Measurements from ENCODE around the gene HOMER1. TPM values are rescaled to one million over a fixed set of nuclear protein-coding genes. Genes with fewer than 3 reads are reported as not detected.

The HOMER1 gene
- total and polyA plus RNA-seq, 2 of the 13 experiments (the other 11 are each of a cell fraction or from before 2014, with no cell fraction given), result 5.3 to 24.8 TPM

DNA sequence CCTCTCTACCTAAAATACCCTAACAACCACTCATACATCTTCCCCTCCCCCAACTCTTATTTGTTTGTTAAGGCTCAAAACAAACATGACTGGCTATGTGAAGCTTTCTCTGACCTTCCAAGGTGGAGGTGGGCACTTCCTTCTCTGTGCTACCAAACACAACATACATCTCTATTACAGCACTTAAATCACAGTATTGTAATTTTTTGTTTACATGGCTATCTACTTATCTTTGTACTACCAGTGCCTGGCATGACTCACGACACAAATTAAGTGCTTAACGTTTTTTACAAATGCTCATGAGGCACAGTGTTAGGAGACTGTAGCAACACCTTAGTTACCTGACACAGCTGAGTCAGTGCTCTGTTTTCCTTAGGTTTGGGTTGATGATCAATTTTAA is 18.6 kb downstream of the HOMER1 start (continued):
- TF ChIP-seq, protein P1, sequence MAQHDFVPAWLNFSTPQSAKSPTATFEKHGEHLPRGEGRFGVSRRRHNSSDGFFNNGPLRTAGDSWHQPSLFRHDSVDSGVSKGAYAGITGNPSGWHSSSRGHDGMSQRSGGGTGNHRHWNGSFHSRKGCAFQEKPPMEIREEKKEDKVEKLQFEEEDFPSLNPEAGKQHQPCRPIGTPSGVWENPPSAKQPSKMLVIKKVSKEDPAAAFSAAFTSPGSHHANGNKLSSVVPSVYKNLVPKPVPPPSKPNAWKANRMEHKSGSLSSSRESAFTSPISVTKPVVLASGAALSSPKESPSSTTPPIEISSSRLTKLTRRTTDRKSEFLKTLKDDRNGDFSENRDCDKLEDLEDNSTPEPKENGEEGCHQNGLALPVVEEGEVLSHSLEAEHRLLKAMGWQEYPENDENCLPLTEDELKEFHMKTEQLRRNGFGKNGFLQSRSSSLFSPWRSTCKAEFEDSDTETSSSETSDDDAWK (CRISPR knock-in tag; IDR thresholded peaks at IDR 0.05), result no peak
- TF ChIP-seq RORA (CRISPR knock-in tag; IDR thresholded peaks at IDR 0.05), result no peak
- TF ChIP-seq FOXA3 (CRISPR knock-in tag; IDR thresholded peaks at IDR 0.05), result peak; percentile 37; the same call in 1 of the 2 replicates
- no peak for TF ChIP-seq EZH2 (conservative IDR thresholded peaks at IDR 0.05; ENCODE audit: low read depth, low read length)
- TF ChIP-seq ARID2 (CRISPR knock-in tag; IDR thresholded peaks at IDR 0.05; ENCODE audit: borderline replicate concordance), result no peak

DNA sequence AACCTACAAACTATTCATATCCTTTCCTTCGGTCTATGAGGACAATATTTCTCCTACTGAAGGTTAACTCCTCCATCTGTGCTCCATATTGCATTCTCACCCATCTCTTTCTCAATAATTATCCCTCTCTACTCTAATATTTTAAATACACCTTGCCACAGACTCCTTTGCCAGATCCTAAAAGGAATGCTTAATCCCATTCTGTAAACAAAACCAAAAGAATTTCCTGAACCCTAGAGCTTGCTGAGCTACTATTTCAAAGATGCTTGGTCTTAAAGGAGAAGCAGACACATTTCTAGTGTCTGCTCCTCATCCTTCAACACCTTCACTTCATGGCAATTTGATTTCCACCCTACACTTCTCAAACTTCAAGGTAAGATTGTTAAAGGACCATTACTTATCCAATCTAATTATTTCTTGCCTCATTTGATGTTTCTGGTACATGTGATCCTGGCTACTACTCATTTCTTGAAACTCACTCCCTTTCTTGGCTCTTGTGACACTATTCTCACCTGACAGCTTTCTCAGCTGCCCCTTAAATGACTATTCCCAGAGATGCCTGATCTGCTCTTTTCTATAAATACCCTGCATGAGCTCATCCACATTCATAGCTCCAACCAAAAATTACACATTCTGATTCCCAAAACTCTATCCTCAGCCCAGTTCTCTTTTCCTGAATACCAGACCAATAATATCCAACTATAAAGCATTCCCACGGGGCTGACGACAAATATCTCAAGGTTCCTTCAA is 20.2 kb downstream of the HOMER1 start:
- no peaks in the 10 kb centered on the region for H3K9me3 ChIP-seq (ENCODE audit: low read length)
- no TSS peak for BruUV-seq (replicated peaks)
- ChIA-PET POLR2A (no interaction called here), CTCF (ENCODE audit: low intra/inter-chr PET ratio, low total read pairs) (no interaction called here)
- WGBS (ENCODE audit: low lambda C conversion rate), result 95% methylated on average over 3 of the region's 3 CpGs
- ATAC-seq, result no peak
- TF ChIP-seq FIP1L1 (IDR thresholded peaks at IDR 0.05; ENCODE audit: borderline replicate concordance, insufficient read depth, low read depth, low read length) (no peak), MATR3 (CRISPR knock-in tag; IDR thresholded peaks at IDR 0.05) (no peak), STAG1 (CRISPR knock-in tag; IDR thresholded peaks at IDR 0.05) (no peak), MED8 (CRISPR knock-in tag; IDR thresholded peaks at IDR 0.05; ENCODE audit: insufficient replicate concordance) (no peak), MAFK (conservative IDR thresholded peaks at IDR 0.05 in 1 of 2, IDR thresholded peaks at IDR 0.05 in 1 of 2; ENCODE audit: low read length in 2 of 2) (no peak), ZNF225 (CRISPR knock-in tag; IDR thresholded peaks at IDR 0.05) (no peak), ZNF3 (CRISPR knock-in tag; IDR thresholded peaks at IDR 0.05) (no peak)
- H2AFZ ChIP-seq (ENCODE audit: low read length), result no peak overlapping the region
- H3K4me3 ChIP-seq (replicated peaks in 1 of 3; ENCODE audit: insufficient read depth in 1 of 3, low read depth in 2 of 3, low read length in 3 of 3), result no peak overlapping the region
- in situ Hi-C loops (cut with HindIII; ENCODE audit: extremely low pct_ligation_motif_present, low pct_unique_long_range_greater_than_20kb), result no loop called here
- DNase-seq (ENCODE audit: low spot score), result no peak
- H3K36me3 ChIP-seq (replicated peaks in 1 of 2; ENCODE audit: control insufficient read depth in 1 of 2, insufficient read depth in 2 of 2, low read length in 2 of 2), result 0 out of 5 replicates have a peak, but pooled peaks cover 0 to 3% of the 10 kb centered on the region in 2 experiments
- H3K4me1 ChIP-seq (ENCODE audit: insufficient read depth, low read length), result peaks cover 18% of the 10 kb centered on the region
- peaks cover 3% of the 10 kb centered on the region; the same call in 1 of the 2 replicates for H4K20me1 ChIP-seq (ENCODE audit: insufficient read depth, low read length)
- H3K27ac ChIP-seq (ENCODE audit: extremely low read length, insufficient read depth, low read length), result no peak overlapping the region
- peaks cover 24% of the 10 kb centered on the region for H3K79me2 ChIP-seq (ENCODE audit: insufficient read depth, low read length)
- peak; percentile 36 for FAIRE-seq
- H3K4me2 ChIP-seq (ENCODE audit: low read depth, low read length), result no peak overlapping the region
- no peak overlapping the region for H3K9ac ChIP-seq (ENCODE audit: insufficient read depth, low read depth, low read length)
- intact Hi-C loops (cut with micrococcal nuclease; ENCODE audit: unreplicated experiment), result no loop called here
- no peaks in the 10 kb centered on the region for H3K27me3 ChIP-seq (ENCODE audit: control insufficient read depth in 1 of 2, insufficient read depth in 2 of 2, low read length in 2 of 2)
